Skeletal muscle tissue (tissue), 4 donors: Measurements from ENCODE around the gene LCN10. TPM values are rescaled to one million over a fixed set of nuclear protein-coding genes. Genes with fewer than 3 reads are reported as not detected.
"Not testable (repeated sequence)": the region's sequence is repeated elsewhere in the genome, so short reads cannot be mapped to it uniquely, and the experiment has no call there.

Experiments
- H3K27ac ChIP-seq: one replicate; pipeline ENCODE4 v1.7.0; 2013; ENCODE audit warnings: mild to moderate bottlenecking, low read depth, low read length, inconsistent platforms
- H3K27me3 ChIP-seq, 3 donors: one replicate each; pipeline ENCODE4 v1.7.0; 2013; ENCODE audit warnings: low read length in 3 of 3; ENCODE audit not compliant: control insufficient read depth in 3 of 3, insufficient read depth in 3 of 3
- H3K36me3 ChIP-seq, 3 donors: one replicate each; pipeline ENCODE4 v1.7.0; 2013; ENCODE audit warnings: low read length in 3 of 3; ENCODE audit not compliant: control insufficient read depth in 3 of 3, insufficient read depth in 3 of 3
- H3K4me1 ChIP-seq, 3 donors: one replicate each; pipeline ENCODE4 v1.7.0; 2013; ENCODE audit warnings: low read length in 3 of 3, mild to moderate bottlenecking in 3 of 3; ENCODE audit not compliant: control insufficient read depth in 3 of 3, insufficient read depth in 3 of 3
- H3K4me3 ChIP-seq, 3 donors: one replicate each; pipeline ENCODE4 v1.7.0; 2013; ENCODE audit warnings: low read length in 3 of 3
- H3K9ac ChIP-seq, 3 donors: one replicate each; pipeline ENCODE4 v1.7.0; 2013; ENCODE audit warnings: low read length in 3 of 3, mild to moderate bottlenecking in 3 of 3, moderate library complexity in 2 of 3, low read depth in 1 of 3
- H3K9me3 ChIP-seq, 3 donors: one replicate each; pipeline ENCODE4 v1.7.0; 2013; ENCODE audit warnings: low read length in 3 of 3; ENCODE audit not compliant: control insufficient read depth in 3 of 3
- total RNA-seq: library from RNA; depleted of rRNA; stranded (reverse); fragments of >200 nt; gene quantifications from one replicate; pipeline ENCODE4 v1.2.3, GENCODE V29; 2014
- donor health status: Osteomylitis.

The LCN10 gene
- total RNA-seq, 1 donor from 2014 or later, result 2.1 TPM

- Histone ChIP-seq H3K9me3 (no peaks in the 10 kb centered on the region), H3K36me3 (no peaks in the 10 kb centered on the region), H3K4me3 (no peak overlapping the region), H3K27ac (no peak overlapping the region), H3K4me1 (peaks cover 5 to 18% (median 16%) of the 10 kb centered on the region in 3 donors), H3K9ac (no peak overlapping the region), H3K27me3 (peaks cover 27 to 38% (median 36%) of the 10 kb centered on the region in 3 donors)
Measured at GRCh38 chr9:136709454-136710109, 33.2 kb downstream of the LCN10 start.

GRCh38 chr9:136707849-136708517, 34.8 kb downstream of the LCN10 start:
- Histone ChIP-seq H3K9me3 (no peaks in the 10 kb centered on the region), H3K9ac (no peak overlapping the region), H3K4me1 (peaks cover 4 to 6% (median 5%) of the 10 kb centered on the region in 3 donors), H3K27ac (no peak overlapping the region), H3K4me3 (no peak overlapping the region), H3K27me3 (peaks cover 13 to 22% (median 20%) of the 10 kb centered on the region in 3 donors), H3K36me3 (no peaks in the 10 kb centered on the region)

- Histone ChIP-seq H3K27ac (no peak overlapping the region), H3K36me3 (no peaks in the 10 kb centered on the region), H3K27me3 (peaks cover 9 to 21% (median 18%) of the 10 kb centered on the region in 3 donors), H3K9me3 (no peaks in the 10 kb centered on the region), H3K9ac (no peak overlapping the region), H3K4me1 (peaks cover 4 to 5% (median 5%) of the 10 kb centered on the region in 3 donors), H3K4me3 (no peak overlapping the region)
Measured at GRCh38 chr9:136707011-136707410, 35.7 kb downstream of the LCN10 start.

GRCh38 chr9:136705564-136705963, 37.2 kb downstream of the LCN10 start:
- Histone ChIP-seq H3K9me3 (no peaks in the 10 kb centered on the region), H3K27ac (no peak overlapping the region), H3K27me3 (peaks cover 16 to 25% (median 22%) of the 10 kb centered on the region in 3 donors), H3K4me1 (peaks cover 0 to 3% (median 0%) of the 10 kb centered on the region in 3 donors), H3K9ac (no peak overlapping the region), H3K36me3 (no peaks in the 10 kb centered on the region), H3K4me3 (no peak overlapping the region)

- not testable (repeated sequence) for H3K4me1 ChIP-seq, H3K4me3 ChIP-seq, H3K36me3 ChIP-seq, H3K9me3 ChIP-seq, H3K27ac ChIP-seq, H3K9ac ChIP-seq
- peaks cover 18 to 28% (median 26%) of the 10 kb centered on the region in 3 donors for H3K27me3 ChIP-seq
Measured at GRCh38 chr9:136704741-136705140, 38.0 kb downstream of the LCN10 start.

GRCh38 chr9:136703276-136703860, 39.4 kb downstream of the LCN10 start:
- Histone ChIP-seq H3K9me3 (no peaks in the 10 kb centered on the region), H3K4me1 (peaks cover 0 to 3% (median 0%) of the 10 kb centered on the region in 3 donors), H3K36me3 (no peaks in the 10 kb centered on the region), H3K4me3 (no peak overlapping the region), H3K9ac (no peak overlapping the region), H3K27ac (no peak overlapping the region), H3K27me3 (peaks cover 18 to 29% (median 26%) of the 10 kb centered on the region in 3 donors)

- H3K9ac ChIP-seq, result no peak overlapping the region
- peaks cover 0 to 9% (median 3%) of the 10 kb centered on the region in 3 donors for H3K4me1 ChIP-seq
- no peak overlapping the region for H3K27ac ChIP-seq
- peaks cover 24 to 35% (median 28%) of the 10 kb centered on the region in 3 donors for H3K27me3 ChIP-seq
- no peak overlapping the region for H3K4me3 ChIP-seq
- H3K36me3 ChIP-seq, result no peaks in the 10 kb centered on the region
- no peaks in the 10 kb centered on the region for H3K9me3 ChIP-seq
Measured at GRCh38 chr9:136701668-136702053, 41.1 kb downstream of the LCN10 start.

GRCh38 chr9:136700959-136701667, 41.6 kb downstream of the LCN10 start:
- Histone ChIP-seq H3K27ac (no peak overlapping the region), H3K9me3 (no peaks in the 10 kb centered on the region), H3K27me3 (peaks cover 24 to 39% (median 32%) of the 10 kb centered on the region in 3 donors), H3K36me3 (no peaks in the 10 kb centered on the region), H3K4me1 (peaks cover 0 to 9% (median 4%) of the 10 kb centered on the region in 3 donors), H3K9ac (no peak overlapping the region), H3K4me3 (no peak overlapping the region)

- Histone ChIP-seq H3K36me3 (no peaks in the 10 kb centered on the region), H3K9ac (no peak overlapping the region), H3K27me3 (peaks cover 24 to 36% (median 36%) of the 10 kb centered on the region in 3 donors), H3K27ac (no peak overlapping the region), H3K4me3 (no peak overlapping the region), H3K4me1 (peaks cover 0 to 16% (median 8%) of the 10 kb centered on the region in 3 donors), H3K9me3 (no peaks in the 10 kb centered on the region)
Measured at GRCh38 chr9:136700304-136700703, 42.4 kb downstream of the LCN10 start.
